ENCODE measurements around the gene PREX1. TPM values are rescaled to one million over a fixed set of nuclear protein-coding genes. Genes with fewer than 3 reads are reported as not detected.
A peak's percentile ranks its signal among the peaks of the same experiment; 100 is the strongest.

Gene PREX1
- total RNA-seq, 4 donors from 2014 or later, result 9.9 to 150 (median 18.4) TPM

DNA sequence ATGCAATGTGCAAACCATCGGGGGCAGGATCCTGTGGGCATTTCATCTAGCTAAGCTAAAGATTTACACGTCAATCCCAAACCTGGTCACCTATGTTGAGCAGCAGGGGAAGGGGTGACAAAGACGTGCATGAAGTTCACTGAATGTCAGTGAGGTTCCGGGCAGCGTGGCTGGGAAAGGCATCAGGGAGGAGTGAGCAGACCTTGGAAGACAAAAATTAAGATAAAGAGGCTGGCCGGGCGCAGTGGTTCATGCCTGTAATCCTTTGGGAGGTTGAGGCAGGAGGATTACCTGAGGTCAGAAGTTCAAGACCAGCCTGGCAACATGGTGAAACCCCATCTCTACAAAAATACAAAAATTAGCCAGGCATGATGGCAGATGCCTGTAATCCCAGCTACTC lies 126.1 kb downstream of the PREX1 start:
- no peaks in the 10 kb centered on the region for H3K9me3 ChIP-seq
- H3K4me3 ChIP-seq, result no peak overlapping the region
- no peak overlapping the region for H3K27ac ChIP-seq
- TF ChIP-seq POLR2A (IDR thresholded peaks at IDR 0.05), result no peak
- TF ChIP-seq, protein P1, sequence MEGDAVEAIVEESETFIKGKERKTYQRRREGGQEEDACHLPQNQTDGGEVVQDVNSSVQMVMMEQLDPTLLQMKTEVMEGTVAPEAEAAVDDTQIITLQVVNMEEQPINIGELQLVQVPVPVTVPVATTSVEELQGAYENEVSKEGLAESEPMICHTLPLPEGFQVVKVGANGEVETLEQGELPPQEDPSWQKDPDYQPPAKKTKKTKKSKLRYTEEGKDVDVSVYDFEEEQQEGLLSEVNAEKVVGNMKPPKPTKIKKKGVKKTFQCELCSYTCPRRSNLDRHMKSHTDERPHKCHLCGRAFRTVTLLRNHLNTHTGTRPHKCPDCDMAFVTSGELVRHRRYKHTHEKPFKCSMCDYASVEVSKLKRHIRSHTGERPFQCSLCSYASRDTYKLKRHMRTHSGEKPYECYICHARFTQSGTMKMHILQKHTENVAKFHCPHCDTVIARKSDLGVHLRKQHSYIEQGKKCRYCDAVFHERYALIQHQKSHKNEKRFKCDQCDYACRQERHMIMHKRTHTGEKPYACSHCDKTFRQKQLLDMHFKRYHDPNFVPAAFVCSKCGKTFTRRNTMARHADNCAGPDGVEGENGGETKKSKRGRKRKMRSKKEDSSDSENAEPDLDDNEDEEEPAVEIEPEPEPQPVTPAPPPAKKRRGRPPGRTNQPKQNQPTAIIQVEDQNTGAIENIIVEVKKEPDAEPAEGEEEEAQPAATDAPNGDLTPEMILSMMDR (IDR thresholded peaks at IDR 0.05), result no peak
- DNase-seq, result no peak
- no peaks in the 10 kb centered on the region for H3K36me3 ChIP-seq
- peaks cover 0 to 7% (median 0%) of the 10 kb centered on the region in 4 donors for H3K4me1 ChIP-seq
- H3K27me3 ChIP-seq, result no peaks in the 10 kb centered on the region

DNA sequence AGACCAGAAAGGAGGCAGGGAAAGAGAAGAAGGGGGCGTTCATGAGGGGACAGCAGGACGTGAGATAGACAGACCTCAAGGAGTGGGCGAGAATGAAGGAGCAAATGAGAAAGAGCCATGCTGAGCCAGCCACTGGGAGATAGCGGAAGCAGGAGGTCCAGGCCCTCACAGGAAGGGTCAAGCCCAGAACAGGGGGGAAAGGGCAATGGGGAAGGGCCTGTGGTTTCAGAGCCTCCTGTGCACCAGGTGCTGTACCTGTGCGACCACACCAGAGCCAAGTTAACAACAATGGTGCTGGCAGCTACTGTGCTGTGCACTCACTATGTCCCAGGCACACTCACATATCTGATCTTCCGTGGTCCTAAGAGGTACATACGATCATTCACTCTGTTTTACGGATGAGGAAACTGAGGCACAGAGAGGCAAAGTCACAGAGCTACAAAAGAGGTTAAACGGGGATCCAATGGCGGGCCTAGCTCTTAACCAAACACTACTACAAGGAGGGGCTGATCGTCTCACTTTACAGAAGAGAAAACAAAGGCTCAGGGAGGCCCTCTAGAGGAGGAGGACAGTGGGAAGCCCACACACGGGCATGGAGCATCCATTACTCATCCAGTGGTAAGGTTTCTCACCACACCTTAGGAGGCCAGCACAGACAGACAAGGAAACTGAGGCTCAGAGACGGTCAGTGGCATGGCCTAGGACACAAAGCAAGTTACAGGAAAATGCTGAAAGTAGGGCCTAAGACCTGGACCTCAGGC lies 129.1 kb downstream of the PREX1 start:
- Histone ChIP-seq H3K36me3 (no peaks in the 10 kb centered on the region), H3K4me3 (no peak overlapping the region), H3K9me3 (no peaks in the 10 kb centered on the region), H3K27me3 (no peaks in the 10 kb centered on the region), H3K27ac (no peak overlapping the region), H3K4me1 (peaks cover 0 to 6% (median 0%) of the 10 kb centered on the region in 4 donors)
- DNase-seq, result peak in 1 of 3 donors; percentile 28
- no peak for TF ChIP-seq POLR2A (IDR thresholded peaks at IDR 0.05)
- TF ChIP-seq, protein P1 (IDR thresholded peaks at IDR 0.05), result no peak

DNA sequence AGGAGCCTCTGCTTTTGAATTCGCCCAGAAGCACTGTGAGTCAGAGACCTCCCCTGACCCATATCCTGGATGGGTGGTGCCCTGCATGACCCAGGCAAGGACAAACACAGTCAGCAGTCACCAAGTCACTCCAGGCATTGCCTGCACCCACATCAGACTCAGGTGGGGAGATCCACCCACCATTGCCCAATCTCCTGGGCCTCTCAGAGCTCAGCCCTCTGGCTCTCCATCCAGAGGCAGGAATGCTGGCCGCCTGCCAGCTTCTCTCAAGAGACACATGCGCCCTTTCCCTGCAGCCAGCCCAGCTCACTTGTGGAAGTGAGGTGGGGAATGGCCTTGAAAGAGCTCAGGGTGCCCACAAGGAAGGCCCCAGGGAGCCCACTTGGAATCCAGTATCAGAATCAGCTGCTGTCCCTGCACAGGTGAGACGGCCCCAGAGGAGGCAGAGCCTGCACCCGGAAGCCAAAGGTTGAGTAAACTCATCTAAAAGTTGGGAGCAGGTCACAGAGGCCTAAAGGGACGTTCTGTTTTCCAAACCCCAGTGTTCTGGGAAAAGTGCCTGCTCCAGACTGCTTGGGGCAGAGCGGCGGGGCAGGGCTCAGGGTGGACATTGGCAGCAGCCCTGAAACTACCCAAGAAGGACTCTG lies 129.8 kb downstream of the PREX1 start:
- DNase-seq, result peak in 2 of 3 donors; percentile 59 to 62
- TF ChIP-seq, protein P1 (IDR thresholded peaks at IDR 0.05), result no peak
- TF ChIP-seq POLR2A (IDR thresholded peaks at IDR 0.05), result no peak
- no peaks in the 10 kb centered on the region for H3K36me3 ChIP-seq
- no peaks in the 10 kb centered on the region for H3K27me3 ChIP-seq
- no peak overlapping the region for H3K27ac ChIP-seq
- no peak overlapping the region for H3K4me3 ChIP-seq
- no peaks in the 10 kb centered on the region for H3K9me3 ChIP-seq
- peaks cover 0 to 6% (median 0%) of the 10 kb centered on the region in 4 donors for H3K4me1 ChIP-seq

DNA sequence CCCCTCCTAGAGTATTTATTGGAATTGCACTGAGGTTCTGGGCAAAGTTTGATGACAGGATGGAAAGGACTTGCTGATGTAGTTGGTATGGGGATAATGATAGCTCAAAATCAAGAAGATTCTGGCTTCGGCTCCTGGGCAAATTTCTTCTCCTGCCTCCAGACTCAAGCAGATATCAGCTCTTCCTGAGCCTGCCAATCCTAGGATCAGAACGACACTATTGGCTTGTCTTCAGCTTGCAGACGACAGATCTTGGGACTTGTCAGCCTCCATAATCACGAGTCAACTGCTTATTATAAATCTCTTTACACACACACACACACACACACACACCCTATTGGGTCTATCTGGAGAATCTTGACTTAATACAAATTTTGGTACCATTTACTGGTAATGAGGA lies 131.1 kb downstream of the PREX1 start:
- no peaks in the 10 kb centered on the region for H3K36me3 ChIP-seq
- no peak for DNase-seq
- no peaks in the 10 kb centered on the region for H3K27me3 ChIP-seq
- TF ChIP-seq, protein P1 (IDR thresholded peaks at IDR 0.05), result no peak
- TF ChIP-seq POLR2A (IDR thresholded peaks at IDR 0.05), result no peak
- H3K4me3 ChIP-seq, result no peak overlapping the region
- peaks cover 0 to 6% (median 0%) of the 10 kb centered on the region in 4 donors for H3K4me1 ChIP-seq
- no peaks in the 10 kb centered on the region for H3K9me3 ChIP-seq
- H3K27ac ChIP-seq, result no peak overlapping the region

DNA sequence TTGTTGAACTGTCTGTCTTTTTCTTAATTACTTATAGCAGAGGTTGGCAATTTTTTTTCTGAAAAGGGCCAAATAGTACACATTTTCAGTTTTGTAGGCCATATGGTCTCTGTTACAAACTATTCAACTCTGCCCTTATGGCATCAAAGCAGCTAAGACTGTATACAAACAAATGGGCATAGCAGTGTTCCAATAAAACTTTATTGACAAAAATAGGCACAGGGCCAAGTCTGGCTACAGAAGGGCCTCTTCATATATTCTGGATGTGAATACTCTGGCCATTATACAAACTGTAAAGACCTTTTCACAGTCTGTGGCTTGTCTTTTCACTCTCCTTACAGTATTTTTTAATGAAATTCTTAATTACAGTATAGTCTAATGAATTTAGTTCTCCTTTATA lies 132.1 kb downstream of the PREX1 start:
- Histone ChIP-seq H3K4me3 (no peak overlapping the region), H3K9me3 (no peaks in the 10 kb centered on the region), H3K4me1 (peaks cover 0 to 12% (median 0%) of the 10 kb centered on the region in 4 donors), H3K27me3 (no peaks in the 10 kb centered on the region), H3K27ac (no peak overlapping the region), H3K36me3 (no peaks in the 10 kb centered on the region)
- no peak for DNase-seq
- no peak for TF ChIP-seq POLR2A (IDR thresholded peaks at IDR 0.05)
- TF ChIP-seq, protein P1 (IDR thresholded peaks at IDR 0.05), result no peak
